Activated CD4-positive, alpha-beta memory T cell treated with anti-CD3 and anti-CD28 coated beads, Interleukin-2, amount 10 ng/mL, durations not matched to agents 7 days and 5 days (primary cell): ENCODE data around the gene USH2A. TPM values are rescaled to one million over a fixed set of nuclear protein-coding genes. Genes with fewer than 3 reads are reported as not detected.

ENCODE experiments used
- CTCF ChIA-PET: fragments of 350-600 bp; sonication (Branson Sonifier 250); formaldehyde crosslinking; loops from one replicate; lab custom pipeline; 2021; ENCODE audit warnings: antibody characterized with exemption, inconsistent platforms; lab: Charles Lee
- POLR2A ChIA-PET: fragments of 350-600 bp; sonication (Branson Sonifier 250); formaldehyde crosslinking; loops from one replicate; lab custom pipeline; 2021; ENCODE audit warnings: antibody characterized with exemption; lab: Charles Lee
- DNase-seq: peaks from one replicate; pipeline ENCODE4 v3.0.0-alpha.2; 2020
- H3K27ac Mint-ChIP-seq: one replicate; pipeline ENCODE4 v1.8.0; 2021; ENCODE audit warnings: mild to moderate bottlenecking, mixed read lengths
- H3K27me3 Mint-ChIP-seq: one replicate; pipeline ENCODE4 v1.8.0; 2021; ENCODE audit warnings: mixed read lengths
- H3K36me3 Mint-ChIP-seq: one replicate; pipeline ENCODE4 v1.8.0; 2021; ENCODE audit warnings: low read depth, mixed read lengths
- H3K4me1 Mint-ChIP-seq: one replicate; pipeline ENCODE4 v1.8.0; 2021; ENCODE audit warnings: mixed read lengths
- H3K4me3 Mint-ChIP-seq: one replicate; pipeline ENCODE4 v1.8.0; 2021; ENCODE audit warnings: mild to moderate bottlenecking, mixed read lengths
- H3K9me3 Mint-ChIP-seq: one replicate; pipeline ENCODE4 v1.8.0; 2021; ENCODE audit warnings: mixed read lengths
- total RNA-seq, 2 experiments: library from RNA; stranded (reverse); gene quantifications; one replicate each; pipeline ENCODE4 v1.2.3, GENCODE V29; 2021

USH2A gene
- total RNA-seq, 2 experiments from 2014 or later: not detected

GRCh38 chr1:216306830-216307229 is 116.4 kb downstream of the USH2A start:
- H3K4me3 Mint-ChIP-seq: no peak overlapping the region
- H3K4me1 Mint-ChIP-seq: no peaks in the 10 kb centered on the region
- DNase-seq: no peak
- POLR2A ChIA-PET: no interaction called here
- H3K9me3 Mint-ChIP-seq: peaks cover 3% of the 10 kb centered on the region
- CTCF ChIA-PET: no interaction called here
- H3K27ac Mint-ChIP-seq: no peak overlapping the region
- H3K27me3 Mint-ChIP-seq: no peaks in the 10 kb centered on the region
- H3K36me3 Mint-ChIP-seq: no peaks in the 10 kb centered on the region

- ChIA-PET POLR2A (no interaction called here), CTCF (no interaction called here)
- H3K36me3 Mint-ChIP-seq: no peaks in the 10 kb centered on the region
- no peak for DNase-seq
- peaks cover 3% of the 10 kb centered on the region for H3K9me3 Mint-ChIP-seq
- no peak overlapping the region for H3K4me3 Mint-ChIP-seq
- H3K27ac Mint-ChIP-seq: no peak overlapping the region
- H3K27me3 Mint-ChIP-seq: no peaks in the 10 kb centered on the region
- no peaks in the 10 kb centered on the region for H3K4me1 Mint-ChIP-seq
Observed at GRCh38 chr1:216303690-216304089, 119.6 kb downstream of the USH2A start.

DNA sequence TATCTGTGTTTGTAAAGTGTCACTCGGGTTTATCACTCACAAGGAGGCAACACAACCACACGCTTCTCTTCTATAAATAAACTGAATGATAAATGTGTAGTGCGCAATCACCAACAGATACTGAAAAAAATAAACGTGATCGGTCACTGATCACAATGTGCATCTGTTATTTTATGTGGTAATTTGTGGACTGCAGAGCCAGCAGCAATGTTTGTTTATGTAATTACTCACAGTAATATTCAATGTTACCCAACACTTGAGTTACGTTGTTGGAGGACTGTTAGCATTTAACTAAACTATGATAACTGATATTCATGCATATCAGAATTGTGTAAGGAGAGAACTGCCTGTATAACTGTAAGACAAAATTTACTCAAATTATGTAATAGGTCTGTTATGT is 129.6 kb downstream of the USH2A start:
- Mint-ChIP-seq H3K4me3 (no peak overlapping the region), H3K36me3 (no peaks in the 10 kb centered on the region), H3K9me3 (peaks cover 8% of the 10 kb centered on the region), H3K4me1 (no peaks in the 10 kb centered on the region), H3K27ac (no peak overlapping the region), H3K27me3 (no peaks in the 10 kb centered on the region)
- DNase-seq: no peak
- ChIA-PET POLR2A (no interaction called here), CTCF (no interaction called here)

GRCh38 chr1:216290074-216290473 is 133.2 kb downstream of the USH2A start:
- ChIA-PET POLR2A (no interaction called here), CTCF (no interaction called here)
- no peaks in the 10 kb centered on the region for H3K27me3 Mint-ChIP-seq
- H3K9me3 Mint-ChIP-seq: peaks cover 12% of the 10 kb centered on the region
- no peak overlapping the region for H3K4me3 Mint-ChIP-seq
- no peak for DNase-seq
- H3K27ac Mint-ChIP-seq: no peak overlapping the region
- H3K36me3 Mint-ChIP-seq: no peaks in the 10 kb centered on the region
- H3K4me1 Mint-ChIP-seq: no peaks in the 10 kb centered on the region

- Mint-ChIP-seq H3K27me3 (no peaks in the 10 kb centered on the region), H3K4me1 (no peaks in the 10 kb centered on the region), H3K4me3 (no peak overlapping the region), H3K36me3 (no peaks in the 10 kb centered on the region), H3K9me3 (peaks cover 13% of the 10 kb centered on the region), H3K27ac (no peak overlapping the region)
- CTCF ChIA-PET: no interaction called here
- no peak for DNase-seq
- POLR2A ChIA-PET: no interaction called here
Observed at GRCh38 chr1:216285052-216285451, 138.2 kb downstream of the USH2A start.

GRCh38 chr1:216281757-216282156 is 141.5 kb downstream of the USH2A start:
- CTCF ChIA-PET: no interaction called here
- peaks cover 17% of the 10 kb centered on the region for H3K9me3 Mint-ChIP-seq
- H3K27me3 Mint-ChIP-seq: no peaks in the 10 kb centered on the region
- no peak overlapping the region for H3K27ac Mint-ChIP-seq
- DNase-seq: no peak
- POLR2A ChIA-PET: no interaction called here
- no peak overlapping the region for H3K4me3 Mint-ChIP-seq
- H3K4me1 Mint-ChIP-seq: no peaks in the 10 kb centered on the region
- H3K36me3 Mint-ChIP-seq: no peaks in the 10 kb centered on the region

GRCh38 chr1:216270086-216270773 is 153.0 kb downstream of the USH2A start:
- ChIA-PET CTCF (no interaction called here), POLR2A (no interaction called here)
- no peak for DNase-seq
- H3K27me3 Mint-ChIP-seq: no peaks in the 10 kb centered on the region
- H3K4me3 Mint-ChIP-seq: no peak overlapping the region
- no peak overlapping the region for H3K27ac Mint-ChIP-seq
- H3K4me1 Mint-ChIP-seq: no peaks in the 10 kb centered on the region
- H3K36me3 Mint-ChIP-seq: no peaks in the 10 kb centered on the region
- H3K9me3 Mint-ChIP-seq: peaks cover 15% of the 10 kb centered on the region

DNA sequence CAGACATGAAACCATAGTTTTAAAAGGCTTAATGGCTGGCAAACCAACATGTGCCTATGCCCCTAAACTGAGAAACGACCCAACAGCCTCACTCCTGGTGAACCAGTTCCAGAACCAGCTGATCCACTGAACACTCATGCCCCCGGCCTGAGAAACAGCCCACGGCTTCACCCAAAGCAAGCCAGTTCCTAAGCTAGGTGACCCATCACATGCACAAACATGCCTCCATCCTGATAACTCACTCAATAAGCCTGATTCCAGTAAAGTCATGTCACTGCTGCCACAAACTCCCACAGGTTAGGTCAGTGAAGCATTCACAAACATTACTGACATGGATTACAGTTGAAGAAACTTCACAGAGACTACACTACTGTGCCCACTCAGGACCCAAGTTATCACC is 161.6 kb downstream of the USH2A start:
- Mint-ChIP-seq H3K36me3 (no peaks in the 10 kb centered on the region), H3K4me3 (no peak overlapping the region), H3K9me3 (peaks cover 12% of the 10 kb centered on the region), H3K27ac (no peak overlapping the region), H3K27me3 (no peaks in the 10 kb centered on the region), H3K4me1 (no peaks in the 10 kb centered on the region)
- CTCF ChIA-PET: no interaction called here
- no peak for DNase-seq
- POLR2A ChIA-PET: no interaction called here

DNA sequence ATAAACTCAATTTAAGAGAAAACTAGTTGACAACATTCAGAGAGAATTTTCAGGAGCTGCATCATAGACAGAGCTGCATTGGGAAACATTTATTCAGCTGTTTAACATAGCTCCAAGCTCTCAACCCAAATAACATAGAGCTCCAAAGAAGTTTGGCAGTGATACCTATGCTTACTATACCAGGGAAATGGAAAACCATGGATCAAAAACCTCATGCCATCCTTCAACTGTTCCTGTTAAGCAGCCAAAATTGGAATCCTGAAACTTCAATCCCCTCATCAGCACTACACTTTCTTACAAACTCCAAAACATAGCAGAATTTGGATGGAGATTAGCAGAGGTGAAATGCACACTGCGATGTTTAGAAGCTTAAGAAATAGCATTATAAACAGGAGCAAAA is 164.4 kb downstream of the USH2A start:
- ChIA-PET CTCF (no interaction called here), POLR2A (no interaction called here)
- Mint-ChIP-seq H3K36me3 (no peaks in the 10 kb centered on the region), H3K9me3 (peaks cover 10% of the 10 kb centered on the region), H3K4me1 (no peaks in the 10 kb centered on the region), H3K27me3 (no peaks in the 10 kb centered on the region), H3K4me3 (no peak overlapping the region), H3K27ac (no peak overlapping the region)
- DNase-seq: no peak

DNA sequence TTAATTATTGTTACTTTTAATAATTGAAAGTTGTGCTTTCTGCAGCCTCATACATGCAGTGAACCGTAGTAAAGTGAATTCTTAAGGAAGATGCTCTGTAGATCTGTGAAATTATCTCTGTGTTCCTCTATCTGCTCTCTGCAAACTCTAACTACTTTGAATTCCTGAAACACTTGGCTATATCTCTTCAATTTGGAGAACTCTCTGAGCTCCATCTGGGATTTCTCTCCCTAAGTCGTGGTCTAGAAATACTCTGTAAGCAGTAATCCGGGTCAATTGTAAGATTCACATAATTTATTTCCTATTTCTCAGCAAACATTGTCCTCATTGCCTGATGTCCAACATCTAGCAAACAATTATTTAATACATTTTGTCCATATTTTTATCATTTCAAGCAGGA is 164.9 kb downstream of the USH2A start:
- no peaks in the 10 kb centered on the region for H3K36me3 Mint-ChIP-seq
- H3K27me3 Mint-ChIP-seq: no peaks in the 10 kb centered on the region
- DNase-seq: no peak
- H3K4me3 Mint-ChIP-seq: no peak overlapping the region
- ChIA-PET POLR2A (no interaction called here), CTCF (no interaction called here)
- H3K4me1 Mint-ChIP-seq: no peaks in the 10 kb centered on the region
- H3K9me3 Mint-ChIP-seq: peaks cover 12% of the 10 kb centered on the region
- no peak overlapping the region for H3K27ac Mint-ChIP-seq

- POLR2A ChIA-PET: no interaction called here
- Mint-ChIP-seq H3K9me3 (peaks cover 5% of the 10 kb centered on the region), H3K27ac (no peak overlapping the region), H3K36me3 (no peaks in the 10 kb centered on the region), H3K4me3 (no peak overlapping the region), H3K4me1 (no peaks in the 10 kb centered on the region), H3K27me3 (no peaks in the 10 kb centered on the region)
- no peak for DNase-seq
- CTCF ChIA-PET: no interaction called here
Observed at GRCh38 chr1:216250861-216251260, 172.4 kb downstream of the USH2A start.

DNA sequence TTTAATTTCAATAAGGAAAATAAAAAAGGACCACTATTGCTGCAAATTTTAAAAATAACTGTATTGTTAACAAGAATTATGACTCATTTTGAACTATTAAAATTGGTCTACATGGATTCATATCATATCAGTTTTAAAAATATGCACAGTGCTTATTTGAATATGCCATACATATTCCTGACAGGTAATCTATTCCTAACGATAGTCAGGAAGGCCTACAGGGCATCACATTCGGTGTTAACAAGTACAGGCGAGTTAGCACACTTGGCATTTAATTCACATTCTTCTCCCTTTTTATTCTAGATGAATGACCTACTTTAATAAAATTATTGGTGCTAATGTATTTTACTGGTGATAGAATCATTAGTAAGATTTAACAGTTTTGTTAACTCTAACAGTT is 174.6 kb downstream of the USH2A start:
- POLR2A ChIA-PET: no interaction called here
- Mint-ChIP-seq H3K36me3 (no peaks in the 10 kb centered on the region), H3K4me3 (no peak overlapping the region), H3K27me3 (no peaks in the 10 kb centered on the region), H3K9me3 (peaks cover 9% of the 10 kb centered on the region), H3K4me1 (no peaks in the 10 kb centered on the region), H3K27ac (no peak overlapping the region)
- DNase-seq: no peak
- CTCF ChIA-PET: no interaction called here

DNA sequence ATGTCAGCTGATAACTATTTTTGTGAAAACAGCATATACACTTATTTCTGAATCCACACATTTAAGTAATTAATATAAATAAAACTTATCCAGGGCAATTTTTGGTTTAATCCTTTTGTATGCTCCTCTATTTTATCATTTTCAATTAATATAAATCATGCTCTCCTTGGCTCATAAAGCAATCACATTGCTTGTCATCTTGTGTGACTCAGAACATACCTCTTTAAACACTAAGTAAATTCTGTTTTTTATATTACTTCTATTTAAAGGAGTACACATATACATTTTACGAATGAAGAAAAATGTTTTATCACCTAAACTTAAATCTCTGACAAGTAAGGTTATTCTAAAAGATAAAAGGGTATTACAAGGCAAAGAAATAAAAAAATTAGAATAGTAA is 175.3 kb downstream of the USH2A start:
- Mint-ChIP-seq H3K4me3 (no peak overlapping the region), H3K9me3 (peaks cover 8% of the 10 kb centered on the region), H3K4me1 (no peaks in the 10 kb centered on the region), H3K27me3 (no peaks in the 10 kb centered on the region), H3K36me3 (no peaks in the 10 kb centered on the region), H3K27ac (no peak overlapping the region)
- DNase-seq: no peak
- ChIA-PET CTCF (no interaction called here), POLR2A (no interaction called here)

GRCh38 chr1:216246577-216247203 is 176.6 kb downstream of the USH2A start:
- ChIA-PET CTCF (no interaction called here), POLR2A (no interaction called here)
- no peaks in the 10 kb centered on the region for H3K4me1 Mint-ChIP-seq
- no peaks in the 10 kb centered on the region for H3K27me3 Mint-ChIP-seq
- H3K36me3 Mint-ChIP-seq: no peaks in the 10 kb centered on the region
- peaks cover 9% of the 10 kb centered on the region for H3K9me3 Mint-ChIP-seq
- no peak overlapping the region for H3K4me3 Mint-ChIP-seq
- DNase-seq: no peak
- H3K27ac Mint-ChIP-seq: no peak overlapping the region
